HG02981 (cell line): ENCODE data around the gene CNOT3.
A peak's percentile ranks its signal among the peaks of the same experiment; 100 is the strongest.
"Not testable (repeated sequence)": the region's sequence is repeated elsewhere in the genome, so short reads cannot be mapped to it uniquely, and the experiment has no call there.

ENCODE experiments used
- ATAC-seq: cut with Tn5 transposase; IDR thresholded peaks from one replicate; pipeline ENCODE4 v1.9.1; 2021; ENCODE audit warnings: mild to moderate bottlenecking, moderate library complexity; ENCODE audit not compliant: unreplicated experiment

The CNOT3 gene

GRCh38 chr19:54165222-54165621 is 27.7 kb downstream of the CNOT3 start:
- no peak for ATAC-seq

- peak; percentile 59 for ATAC-seq
These were observed 30.8 kb downstream of the CNOT3 start for GRCh38 chr19:54168174-54168917.

GRCh38 chr19:54169149-54169740 is 31.7 kb downstream of the CNOT3 start:
- ATAC-seq: no peak

GRCh38 chr19:54171736-54172431 is 34.3 kb downstream of the CNOT3 start:
- ATAC-seq: not testable (repeated sequence)

GRCh38 chr19:54172471-54173358 is 35.2 kb downstream of the CNOT3 start, which contains the start of gene TMC4:
Gene TMC4, minus strand, starts transcription at chr19:54173160. Its CDS starts 43 bp downstream, at chr19:54173117.
- no peak for ATAC-seq

- no peak for ATAC-seq
These were observed 35.8 kb downstream of the CNOT3 start for GRCh38 chr19:54173359-54173699.

GRCh38 chr19:54173951-54174834 is 36.6 kb downstream of the CNOT3 start:
- ATAC-seq: no peak

GRCh38 chr19:54178581-54179261 is 41.2 kb downstream of the CNOT3 start:
- no peak for ATAC-seq

- ATAC-seq: no peak
These were observed 41.8 kb downstream of the CNOT3 start for GRCh38 chr19:54179262-54179852.

- ATAC-seq: no peak
These were observed 42.4 kb downstream of the CNOT3 start for GRCh38 chr19:54179921-54180461.

GRCh38 chr19:54180691-54181091 is 43.1 kb downstream of the CNOT3 start:
- no peak for ATAC-seq

GRCh38 chr19:54181894-54182293 is 44.3 kb downstream of the CNOT3 start:
- not testable (repeated sequence) for ATAC-seq

GRCh38 chr19:54183431-54183830 is 45.9 kb downstream of the CNOT3 start:
- ATAC-seq: no peak

- ATAC-seq: no peak
These were observed 48.8 kb downstream of the CNOT3 start for GRCh38 chr19:54186351-54186750.

- ATAC-seq: no peak
These were observed 49.4 kb downstream of the CNOT3 start for GRCh38 chr19:54186934-54187381.

GRCh38 chr19:54188215-54188871 is 50.8 kb downstream of the CNOT3 start:
- no peak for ATAC-seq

GRCh38 chr19:54189145-54189734 is 51.7 kb downstream of the CNOT3 start, which contains the start of gene MBOAT7:
Gene MBOAT7, minus strand, starts transcription at chr19:54189580. Its CDS starts 1,072 bp downstream, at chr19:54188508.
- ATAC-seq: peak; percentile 17
